Memory B cell (primary cell): ENCODE measurements around the gene MSMB.
"Not testable (repeated sequence)": the region's sequence is repeated elsewhere in the genome, so short reads cannot be mapped to it uniquely, and the experiment has no call there.

Experiments used
- ATAC-seq: fragments of 150-1000 bp; cut with Tn5 transposase; 2 replicates; pipeline ENCODE4 v1.10.0; 2021; ENCODE audit warnings: low read depth, mild to moderate bottlenecking, moderate library complexity
- DNase-seq, 2 donors: peaks; one replicate each; pipeline ENCODE4 v3.0.0; 2022; ENCODE audit warnings: low spot score in 2 of 2
- H3K27ac Mint-ChIP-seq: one replicate; pipeline ENCODE4 v1.8.0; 2022; ENCODE audit warnings: mild to moderate bottlenecking, moderate library complexity, mixed read lengths
- H3K27me3 Mint-ChIP-seq: one replicate; pipeline ENCODE4 v1.8.0; 2022; ENCODE audit warnings: mixed read lengths
- H3K36me3 Mint-ChIP-seq: one replicate; pipeline ENCODE4 v1.8.0; 2022; ENCODE audit warnings: mild to moderate bottlenecking, mixed read lengths
- H3K4me1 Mint-ChIP-seq: one replicate; pipeline ENCODE4 v1.8.0; 2022; ENCODE audit warnings: mixed read lengths
- H3K4me3 Mint-ChIP-seq: one replicate; pipeline ENCODE4 v1.8.0; 2022; ENCODE audit warnings: mild to moderate bottlenecking, moderate library complexity, mixed read lengths
- H3K9me3 Mint-ChIP-seq: one replicate; pipeline ENCODE4 v1.8.0; 2022; ENCODE audit warnings: mixed read lengths

MSMB gene

GRCh38 chr10:46077731-46078413 lies 31.8 kb upstream of the MSMB start:
- H3K9me3 Mint-ChIP-seq, result peaks cover 2% of the 10 kb centered on the region
- H3K4me3 Mint-ChIP-seq, result no peak overlapping the region
- ATAC-seq, result no peak
- no peak for DNase-seq
- peaks cover 3% of the 10 kb centered on the region for H3K27me3 Mint-ChIP-seq
- no peaks in the 10 kb centered on the region for H3K36me3 Mint-ChIP-seq
- no peak overlapping the region for H3K27ac Mint-ChIP-seq
- peaks cover 3% of the 10 kb centered on the region for H3K4me1 Mint-ChIP-seq

DNA sequence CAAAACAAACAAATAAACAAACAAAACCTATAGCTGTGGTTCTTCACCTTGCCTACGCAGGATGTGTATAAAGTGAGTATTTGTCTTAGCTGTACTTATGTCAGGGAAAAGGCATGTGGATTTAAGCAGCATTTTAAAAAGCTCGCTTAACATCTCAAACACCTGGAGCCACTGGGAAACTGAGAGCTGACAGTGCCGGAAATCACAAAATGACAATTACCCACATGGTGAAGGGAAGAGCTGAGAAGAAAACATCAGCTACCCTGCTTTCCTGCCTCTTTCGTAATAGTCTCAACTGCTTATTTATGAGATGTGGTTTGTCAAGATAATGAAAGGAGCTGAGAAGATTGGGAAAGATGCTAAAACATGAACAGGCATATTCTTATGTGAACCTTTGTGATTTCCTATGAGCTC lies 31.1 kb upstream of the MSMB start:
- H3K9me3 Mint-ChIP-seq, result peaks cover 2% of the 10 kb centered on the region
- no peaks in the 10 kb centered on the region for H3K36me3 Mint-ChIP-seq
- DNase-seq (no peak), ATAC-seq (no peak)
- H3K4me1 Mint-ChIP-seq, result peaks cover 3% of the 10 kb centered on the region
- H3K27me3 Mint-ChIP-seq, result peaks cover 3% of the 10 kb centered on the region
- no peak overlapping the region for H3K27ac Mint-ChIP-seq
- H3K4me3 Mint-ChIP-seq, result no peak overlapping the region

GRCh38 chr10:46075869-46076268 lies 29.8 kb upstream of the MSMB start:
- DNase-seq (no peak), ATAC-seq (no peak)
- Mint-ChIP-seq H3K27ac (no peak overlapping the region), H3K36me3 (no peaks in the 10 kb centered on the region), H3K27me3 (peaks cover 5% of the 10 kb centered on the region), H3K9me3 (peaks cover 2% of the 10 kb centered on the region), H3K4me1 (peaks cover 3% of the 10 kb centered on the region), H3K4me3 (no peak overlapping the region)

GRCh38 chr10:46074196-46074946 lies 28.3 kb upstream of the MSMB start:
- Mint-ChIP-seq H3K9me3 (peaks cover 2% of the 10 kb centered on the region), H3K27ac (no peak overlapping the region), H3K27me3 (peaks cover 5% of the 10 kb centered on the region), H3K4me3 (no peak overlapping the region), H3K4me1 (no peaks in the 10 kb centered on the region), H3K36me3 (no peaks in the 10 kb centered on the region)
- no peak for DNase-seq
- ATAC-seq, result no peak

DNA sequence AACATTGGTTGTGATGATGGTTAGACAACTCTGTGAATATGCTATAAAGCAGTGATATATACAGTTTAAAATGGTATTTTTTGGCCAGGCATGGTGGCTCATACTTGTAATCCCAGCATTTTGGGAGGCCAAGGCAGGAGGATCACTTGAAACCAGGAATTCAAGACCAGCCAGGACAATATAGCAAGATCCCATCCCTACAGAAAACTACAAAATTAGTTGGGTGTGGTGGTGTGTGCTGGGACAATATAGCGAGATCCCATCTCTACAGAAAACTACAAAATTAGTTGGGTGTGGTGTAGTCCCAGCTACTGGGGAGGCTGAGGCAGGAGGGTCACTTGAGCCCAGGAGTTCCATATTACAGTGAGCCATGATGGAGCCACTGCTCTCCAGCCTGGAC lies 27.5 kb upstream of the MSMB start:
- Mint-ChIP-seq H3K27ac (no peak overlapping the region), H3K4me1 (no peaks in the 10 kb centered on the region), H3K36me3 (no peaks in the 10 kb centered on the region), H3K4me3 (no peak overlapping the region), H3K27me3 (peaks cover 3% of the 10 kb centered on the region), H3K9me3 (peaks cover 2% of the 10 kb centered on the region)
- ATAC-seq, result no peak
- no peak for DNase-seq

GRCh38 chr10:46070749-46071148 lies 24.7 kb upstream of the MSMB start:
- ATAC-seq (no peak), DNase-seq (no peak)
- Mint-ChIP-seq H3K27me3 (peaks cover 3% of the 10 kb centered on the region), H3K9me3 (peaks cover 2% of the 10 kb centered on the region), H3K27ac (no peak overlapping the region), H3K4me3 (no peak overlapping the region), H3K4me1 (no peaks in the 10 kb centered on the region), H3K36me3 (no peaks in the 10 kb centered on the region)

GRCh38 chr10:46069771-46070463 lies 23.8 kb upstream of the MSMB start:
- DNase-seq (no peak), ATAC-seq (no peak)
- Mint-ChIP-seq H3K36me3 (no peaks in the 10 kb centered on the region), H3K27me3 (peaks cover 2% of the 10 kb centered on the region), H3K27ac (no peak overlapping the region), H3K4me3 (no peak overlapping the region), H3K9me3 (peaks cover 2% of the 10 kb centered on the region), H3K4me1 (no peaks in the 10 kb centered on the region)

GRCh38 chr10:46068905-46069304 lies 22.8 kb upstream of the MSMB start:
- no peak overlapping the region for H3K4me3 Mint-ChIP-seq
- no peak overlapping the region for H3K27ac Mint-ChIP-seq
- peaks cover 2% of the 10 kb centered on the region for H3K9me3 Mint-ChIP-seq
- no peak for DNase-seq
- H3K4me1 Mint-ChIP-seq, result no peaks in the 10 kb centered on the region
- peaks cover 2% of the 10 kb centered on the region for H3K27me3 Mint-ChIP-seq
- no peaks in the 10 kb centered on the region for H3K36me3 Mint-ChIP-seq
- ATAC-seq, result no peak

GRCh38 chr10:46068117-46068516 lies 22.0 kb upstream of the MSMB start:
- no peaks in the 10 kb centered on the region for H3K4me1 Mint-ChIP-seq
- peaks cover 5% of the 10 kb centered on the region for H3K27me3 Mint-ChIP-seq
- no peak overlapping the region for H3K27ac Mint-ChIP-seq

GRCh38 chr10:46064269-46064817 lies 18.3 kb upstream of the MSMB start:
- H3K4me3 Mint-ChIP-seq, result no peak overlapping the region

More at GRCh38 chr10:46068117-46068516, 22.0 kb upstream of the MSMB start:
- Mint-ChIP-seq H3K36me3 (no peaks in the 10 kb centered on the region), H3K9me3 (no peaks in the 10 kb centered on the region), H3K4me3 (no peak overlapping the region)
- DNase-seq (no peak), ATAC-seq (no peak)

DNA sequence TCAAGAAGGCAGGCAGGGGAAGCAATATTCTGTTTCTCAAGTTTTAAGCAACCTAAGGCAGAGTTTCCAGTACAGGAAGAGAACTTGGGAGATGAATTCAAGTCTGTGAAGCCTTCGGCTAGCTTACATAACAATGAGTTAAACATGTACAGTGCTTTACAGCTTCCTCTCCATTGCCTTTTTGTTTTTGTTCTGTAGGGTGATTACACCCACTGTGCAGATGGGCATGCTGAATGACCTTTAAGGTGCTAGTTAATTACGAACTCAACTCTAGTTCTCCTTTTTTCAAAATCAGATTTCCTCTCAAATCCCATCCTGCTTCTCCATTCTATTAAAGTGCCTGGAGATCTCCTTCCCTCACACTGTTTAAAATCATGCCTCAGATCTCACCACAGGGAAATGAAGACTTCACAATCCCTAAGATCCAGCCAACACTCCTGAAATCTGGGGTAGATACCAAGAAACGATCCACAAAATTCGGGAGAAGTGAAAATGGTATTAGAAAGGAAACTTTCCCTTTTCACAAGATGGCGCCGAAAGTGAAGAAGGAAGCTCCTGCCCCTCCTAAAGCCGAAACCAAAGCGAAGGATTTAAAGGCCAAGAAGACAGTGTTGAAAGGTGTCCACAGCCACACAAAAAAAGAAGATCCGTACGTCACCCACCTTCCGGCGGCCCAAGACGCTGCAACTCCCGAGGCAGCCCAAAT lies 16.8 kb upstream of the MSMB start:
- Mint-ChIP-seq H3K4me1 (no peaks in the 10 kb centered on the region), H3K36me3 (no peaks in the 10 kb centered on the region), H3K4me3 (no peak overlapping the region), H3K27ac (no peak overlapping the region), H3K9me3 (no peaks in the 10 kb centered on the region), H3K27me3 (peaks cover 10% of the 10 kb centered on the region)
- ATAC-seq (no peak), DNase-seq (no peak)

More at GRCh38 chr10:46064269-46064817, 18.3 kb upstream of the MSMB start:
- ATAC-seq (no peak), DNase-seq (no peak)
- H3K27me3 Mint-ChIP-seq, result peaks cover 10% of the 10 kb centered on the region
- no peak overlapping the region for H3K27ac Mint-ChIP-seq
- H3K4me1 Mint-ChIP-seq, result no peaks in the 10 kb centered on the region
- H3K9me3 Mint-ChIP-seq, result no peaks in the 10 kb centered on the region
- no peaks in the 10 kb centered on the region for H3K36me3 Mint-ChIP-seq

GRCh38 chr10:46060706-46061105 lies 14.6 kb upstream of the MSMB start:
- Mint-ChIP-seq H3K4me3 (no peak overlapping the region), H3K27ac (no peak overlapping the region), H3K9me3 (peaks cover 7% of the 10 kb centered on the region), H3K27me3 (peaks cover 11% of the 10 kb centered on the region), H3K36me3 (peaks cover 2% of the 10 kb centered on the region), H3K4me1 (no peaks in the 10 kb centered on the region)
- DNase-seq (no peak), ATAC-seq (no peak)

DNA sequence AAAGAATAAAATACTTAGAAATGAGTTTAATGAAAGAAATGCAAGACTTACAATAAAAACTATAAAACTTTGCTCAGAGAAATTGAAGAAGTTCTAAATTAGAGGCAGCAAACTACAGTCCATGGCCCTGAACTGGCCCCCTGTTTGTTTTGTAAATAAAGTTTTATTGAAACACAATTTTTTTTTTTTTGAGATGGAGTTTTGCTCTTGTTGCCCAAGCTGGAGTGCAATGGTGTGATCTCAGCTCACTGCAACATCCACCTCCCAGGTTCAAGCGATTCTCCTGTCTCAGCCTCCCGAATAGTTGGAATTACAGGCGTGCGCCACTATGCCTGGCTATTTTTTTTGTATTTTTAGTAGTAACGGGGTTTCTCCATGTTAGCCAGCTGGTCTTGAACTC lies 11.9 kb upstream of the MSMB start:
- not testable (repeated sequence) for H3K4me1 Mint-ChIP-seq, ATAC-seq

More for the DNA sequence above, 11.9 kb upstream of the MSMB start:
- not testable (repeated sequence) for H3K9me3 Mint-ChIP-seq, H3K27ac Mint-ChIP-seq, H3K4me3 Mint-ChIP-seq, H3K36me3 Mint-ChIP-seq, DNase-seq, H3K27me3 Mint-ChIP-seq
